Esophagus muscularis mucosa (tissue), 4 donors: ENCODE measurements around the gene CELF2. TPM values are rescaled to one million over a fixed set of nuclear protein-coding genes. Genes with fewer than 3 reads are reported as not detected.

Source experiments
- DNase-seq: peaks from one replicate; pipeline ENCODE4 v3.0.0-alpha.2; 2017; ENCODE audit errors: extremely low spot score
- H3K27ac ChIP-seq, 4 donors: fragments of 200-600 bp; sonication (generic); replicated peaks in 1 of 4; 1 replicate in 3 of 4; 2 replicates in 1 of 4; pipeline ENCODE4 v1.5.1; 2016 to 2019; ENCODE audit warnings: mild to moderate bottlenecking in 1 of 4
- H3K27me3 ChIP-seq, 4 donors: fragments of 200-600 bp; sonication (generic); one replicate each; pipeline versions ENCODE4 v1.5.1 to v1.6.0; 2016 to 2019
- H3K36me3 ChIP-seq, 4 donors: fragments of 200-600 bp; sonication (generic); one replicate each; pipeline ENCODE4 v1.5.1; 2016 to 2019
- H3K4me1 ChIP-seq, 4 donors: fragments of 200-600 bp; sonication (generic); one replicate each; pipeline ENCODE4 v1.5.1; 2016 to 2019
- H3K4me3 ChIP-seq, 4 donors: fragments of 200-600 bp; sonication (generic); 1 replicate in 2 of 4; 2 replicates in 2 of 4; pipeline ENCODE4 v1.5.1; 2016 to 2019; ENCODE audit warnings: mild to moderate bottlenecking in 4 of 4, moderate library complexity in 1 of 4
- H3K9me3 ChIP-seq, 4 donors: fragments of 200-600 bp; sonication (generic); 1 replicate in 3 of 4; 2 replicates in 1 of 4; pipeline ENCODE4 v1.5.1; 2016 to 2019
- EP300 ChIP-seq: sonication (generic); formaldehyde crosslinking; IDR thresholded peaks from one replicate; pipeline ENCODE4 v1.6.1; 2017; ENCODE audit warnings: antibody characterized with exemption
- POLR2A ChIP-seq: fragments of 450-650 bp; IDR thresholded peaks from one replicate; pipeline ENCODE4 v1.6.1; 2017; ENCODE audit warnings: antibody characterized with exemption, moderate library complexity, mild to moderate bottlenecking, low read depth
- POLR2AphosphoS5 ChIP-seq, 2 donors: sonication (generic); formaldehyde crosslinking; IDR thresholded peaks; one replicate each; pipeline ENCODE4 v1.6.1; 2017; ENCODE audit warnings: antibody characterized with exemption in 2 of 2
- WGBS: methylation state at CpG from one replicate; pipeline ENCODE4 v1.1.5; 2018; 5-methylcytosine and 5-hydroxymethylcytosine counted together
- intact Hi-C: fragments of 100-400 bp; cut with DNase I; formaldehyde crosslinking; loops from one replicate; pipeline ENCODE4 v1.15.1; 2023
- total RNA-seq, 4 donors: library from RNA; depleted of rRNA; stranded (reverse); fragments of >200 nt; gene quantifications; one replicate each; pipeline versions ENCODE4 v1.1.0 to v1.2.1, GENCODE V29; 2016
- TF ChIP-seq, protein P1 (sequence below), 3 experiments: fragments of 200-600 bp in 2 of 3; fragments of 450-650 bp in 1 of 3; sonication (generic) in 2 of 3; IDR thresholded peaks; one replicate each; pipeline ENCODE4 v1.5.1; 2017 to 2019; ENCODE audit warnings: antibody characterized with exemption in 3 of 3, mild to moderate bottlenecking in 2 of 3, moderate library complexity in 1 of 3

CELF2 gene
- total RNA-seq, 4 donors from 2014 or later: 81.8 to 128 (median 104) TPM

DNA sequence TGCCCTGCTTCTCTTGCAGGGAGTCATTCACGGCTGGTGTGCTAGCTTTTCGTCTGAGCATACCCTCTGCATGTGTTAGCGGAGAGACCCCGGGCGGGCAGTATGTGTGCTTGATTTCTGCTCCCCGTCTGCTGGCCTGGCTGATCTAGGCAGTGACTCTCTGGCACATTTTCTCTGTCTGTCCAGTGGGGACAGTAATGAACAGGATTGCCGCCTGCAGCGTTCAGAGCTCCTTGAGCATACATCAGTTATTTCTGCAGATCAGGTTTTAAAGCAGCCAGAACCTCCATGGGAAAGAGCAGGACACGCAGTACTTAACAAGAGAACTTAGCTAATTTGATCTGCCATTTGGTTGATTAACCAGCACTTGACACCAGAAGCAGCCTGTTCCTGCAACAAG, 242.5 kb downstream of the CELF2 start:
- Histone ChIP-seq H3K9me3 (no peaks in the 10 kb centered on the region), H3K27ac (no peak overlapping the region), H3K4me3 (no peak overlapping the region), H3K4me1 (peaks cover 38 to 75% (median 61%) of the 10 kb centered on the region in 4 donors), H3K27me3 (no peaks in the 10 kb centered on the region), H3K36me3 (peaks cover 10 to 39% (median 35%) of the 10 kb centered on the region in 4 donors)
- DNase-seq: no peak
- intact Hi-C loops: loop anchor here (10.0 kb wide), 1 partner anchor 215 kb away; no protein-coding TSS in a partner anchor
- 70% methylated on average over 9 of the region's 9 CpGs for WGBS
- TF ChIP-seq POLR2A (no peak), POLR2AphosphoS5 (IDR thresholded peaks at IDR 0.05) (no peak), EP300 (no peak)
- TF ChIP-seq, protein P1, sequence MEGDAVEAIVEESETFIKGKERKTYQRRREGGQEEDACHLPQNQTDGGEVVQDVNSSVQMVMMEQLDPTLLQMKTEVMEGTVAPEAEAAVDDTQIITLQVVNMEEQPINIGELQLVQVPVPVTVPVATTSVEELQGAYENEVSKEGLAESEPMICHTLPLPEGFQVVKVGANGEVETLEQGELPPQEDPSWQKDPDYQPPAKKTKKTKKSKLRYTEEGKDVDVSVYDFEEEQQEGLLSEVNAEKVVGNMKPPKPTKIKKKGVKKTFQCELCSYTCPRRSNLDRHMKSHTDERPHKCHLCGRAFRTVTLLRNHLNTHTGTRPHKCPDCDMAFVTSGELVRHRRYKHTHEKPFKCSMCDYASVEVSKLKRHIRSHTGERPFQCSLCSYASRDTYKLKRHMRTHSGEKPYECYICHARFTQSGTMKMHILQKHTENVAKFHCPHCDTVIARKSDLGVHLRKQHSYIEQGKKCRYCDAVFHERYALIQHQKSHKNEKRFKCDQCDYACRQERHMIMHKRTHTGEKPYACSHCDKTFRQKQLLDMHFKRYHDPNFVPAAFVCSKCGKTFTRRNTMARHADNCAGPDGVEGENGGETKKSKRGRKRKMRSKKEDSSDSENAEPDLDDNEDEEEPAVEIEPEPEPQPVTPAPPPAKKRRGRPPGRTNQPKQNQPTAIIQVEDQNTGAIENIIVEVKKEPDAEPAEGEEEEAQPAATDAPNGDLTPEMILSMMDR (IDR thresholded peaks at IDR 0.05): no peak

DNA sequence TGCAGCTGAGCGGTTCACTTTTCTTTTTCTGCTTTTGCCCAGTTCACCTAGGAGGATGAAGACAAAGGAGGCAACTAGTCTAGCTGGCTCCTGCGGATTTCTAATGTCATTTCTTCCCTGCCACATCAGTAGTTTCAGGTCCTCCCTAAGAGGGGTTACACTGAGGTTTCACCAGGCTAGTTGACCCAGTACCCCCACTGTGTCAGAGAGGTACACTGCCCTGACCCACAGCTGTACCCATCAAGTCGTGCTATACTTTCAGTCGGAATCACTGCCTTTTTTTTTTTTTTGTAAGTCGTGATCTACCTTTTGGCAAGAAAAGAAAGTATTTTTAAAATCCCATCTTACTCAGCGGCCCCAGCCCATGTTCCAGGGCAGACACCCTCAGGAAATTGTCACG, 243.5 kb downstream of the CELF2 start:
- intact Hi-C loops: loop anchor here (10.0 kb wide), 1 partner anchor 216 kb away; no protein-coding TSS in a partner anchor
- no peaks in the 10 kb centered on the region for H3K27me3 ChIP-seq
- no peak for DNase-seq
- TF ChIP-seq EP300 (no peak), POLR2A (no peak), POLR2AphosphoS5 (IDR thresholded peaks at IDR 0.05) (no peak)
- TF ChIP-seq, protein P1 (IDR thresholded peaks at IDR 0.05): no peak
- H3K4me1 ChIP-seq: peaks cover 30 to 72% (median 58%) of the 10 kb centered on the region in 4 donors
- peak overlapping the region; percentile 31 to 50 (median 46) for H3K27ac ChIP-seq
- peaks cover 7 to 35% (median 32%) of the 10 kb centered on the region in 4 donors for H3K36me3 ChIP-seq
- no peak overlapping the region for H3K4me3 ChIP-seq
- H3K9me3 ChIP-seq: no peaks in the 10 kb centered on the region
- WGBS: 79% methylated on average over 7 of the region's 7 CpGs

DNA sequence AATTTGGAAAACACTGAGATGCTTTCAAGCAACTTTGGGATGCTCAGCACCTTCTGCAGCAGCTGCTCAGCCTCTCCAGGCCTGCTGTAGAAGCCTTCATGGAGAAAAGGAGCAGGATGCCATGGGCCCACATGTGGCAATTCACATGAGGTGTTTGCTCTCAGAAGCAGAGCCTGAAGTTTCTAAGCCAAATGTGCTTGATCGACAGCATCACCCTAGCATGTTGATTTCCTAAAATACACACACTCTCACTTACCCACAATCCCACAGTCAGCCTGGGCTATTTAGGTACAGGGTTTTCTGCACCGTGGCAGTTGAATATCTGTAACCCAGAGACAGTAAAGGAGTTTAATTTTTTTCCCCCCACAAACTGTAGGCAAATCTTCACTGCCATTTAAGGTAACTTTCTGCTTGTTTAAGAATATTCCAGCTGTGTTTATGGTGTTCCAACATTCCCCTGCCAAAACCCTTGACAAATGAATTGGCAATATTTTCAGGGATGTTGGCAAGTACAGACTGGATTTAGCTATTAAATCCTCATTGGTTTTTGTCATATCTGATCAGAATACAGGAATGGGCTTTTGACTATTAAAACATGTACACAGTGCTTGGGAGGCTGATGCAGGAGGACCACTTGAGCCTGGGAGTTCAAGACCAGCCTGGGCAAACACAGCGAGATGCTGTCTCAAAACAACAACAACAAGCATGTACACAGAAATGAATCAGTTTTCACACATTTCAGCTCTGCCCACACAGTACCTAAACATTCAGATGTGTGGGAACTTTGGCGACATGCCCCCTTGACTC, 244.2 kb downstream of the CELF2 start:
- no peak overlapping the region for H3K4me3 ChIP-seq
- H3K4me1 ChIP-seq: peaks cover 27 to 66% (median 55%) of the 10 kb centered on the region in 4 donors
- H3K9me3 ChIP-seq: no peaks in the 10 kb centered on the region
- H3K27me3 ChIP-seq: no peaks in the 10 kb centered on the region
- peaks cover 7 to 39% (median 34%) of the 10 kb centered on the region in 4 donors for H3K36me3 ChIP-seq
- no peak for DNase-seq
- intact Hi-C loops: loop anchor here (10.0 kb wide), 1 partner anchor 217 kb away; no protein-coding TSS in a partner anchor
- TF ChIP-seq POLR2AphosphoS5 (IDR thresholded peaks at IDR 0.05): peak; percentile 15 to 49
- TF ChIP-seq, protein P1 (IDR thresholded peaks at IDR 0.05): no peak
- TF ChIP-seq EP300: no peak
- no peak for TF ChIP-seq POLR2A
- 61% methylated on average over 4 of the region's 4 CpGs for WGBS
- H3K27ac ChIP-seq: peak overlapping the region; percentile 31 to 50 (median 46)

DNA sequence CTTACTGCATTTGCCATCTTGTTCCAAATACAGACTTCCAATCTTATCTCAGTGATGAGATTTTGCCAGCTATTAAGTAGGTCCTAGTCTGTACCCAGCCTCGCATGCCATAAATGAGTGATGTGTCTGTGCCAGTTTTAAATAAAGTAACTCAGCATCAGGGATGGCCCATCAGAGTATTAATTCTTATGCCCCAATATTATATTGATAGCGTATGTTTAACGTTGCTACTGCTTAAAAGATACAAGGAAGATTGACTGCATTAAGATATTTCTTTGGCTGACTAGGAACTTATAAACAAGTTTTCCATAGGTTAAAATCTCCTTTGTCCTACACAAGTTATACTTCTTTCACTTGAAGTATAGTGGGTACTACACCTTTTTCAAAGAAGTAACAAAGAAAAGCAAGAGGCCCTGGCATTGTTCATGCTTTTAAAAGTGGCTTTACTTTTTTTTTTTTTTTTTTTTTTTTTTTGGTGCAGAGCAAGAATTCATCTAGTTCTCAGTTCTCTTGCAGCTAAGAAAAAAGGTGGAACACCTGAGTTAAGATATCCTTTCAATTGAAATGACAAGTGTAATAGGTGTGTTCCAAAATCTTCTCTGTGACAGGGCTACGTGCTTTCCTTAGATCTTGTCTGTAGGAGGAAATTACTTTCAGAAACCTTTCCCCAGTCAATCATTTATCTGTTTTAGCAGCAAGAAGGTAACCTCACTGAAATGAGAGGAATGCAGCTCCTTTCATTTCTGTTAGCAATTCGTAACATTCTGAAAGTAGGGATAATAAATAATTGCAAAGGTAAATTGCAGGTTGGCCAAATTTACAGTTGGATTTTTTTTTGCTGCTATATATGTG, 245.0 kb downstream of the CELF2 start:
- peaks cover 22 to 63% (median 51%) of the 10 kb centered on the region in 4 donors for H3K4me1 ChIP-seq
- peaks cover 7 to 43% (median 30%) of the 10 kb centered on the region in 4 donors for H3K36me3 ChIP-seq
- DNase-seq: no peak
- WGBS: 74% methylated on average over 5 of the region's 5 CpGs
- no peaks in the 10 kb centered on the region for H3K9me3 ChIP-seq
- intact Hi-C loops: loop anchor here (10.0 kb wide), 1 partner anchor 218 kb away; no protein-coding TSS in a partner anchor
- no peak for TF ChIP-seq POLR2AphosphoS5 (IDR thresholded peaks at IDR 0.05)
- no peaks in the 10 kb centered on the region for H3K27me3 ChIP-seq
- H3K27ac ChIP-seq: peak overlapping the region in 3 of 4 donors; percentile 23 to 50 (median 47)
- no peak overlapping the region for H3K4me3 ChIP-seq

DNA sequence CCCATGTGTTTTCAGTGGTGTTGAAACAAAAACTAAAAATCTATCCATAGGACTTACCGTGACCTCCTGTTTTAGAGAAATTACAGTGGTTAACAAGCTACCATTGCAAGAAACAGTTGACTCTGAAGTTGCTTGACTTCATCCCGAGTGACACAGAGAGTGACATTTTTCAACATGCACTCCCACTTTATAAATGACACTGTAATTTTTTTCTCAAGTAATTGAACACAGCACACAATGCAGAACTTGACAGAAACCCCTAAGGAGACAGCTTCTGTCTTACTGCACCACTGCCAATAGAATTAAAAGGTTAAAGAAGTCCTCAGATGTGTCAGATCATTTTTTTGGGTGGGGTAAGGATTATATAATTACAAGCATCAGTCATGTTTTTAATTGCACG, 246.1 kb downstream of the CELF2 start:
- H3K36me3 ChIP-seq: peaks cover 2 to 41% (median 21%) of the 10 kb centered on the region in 4 donors

More for the DNA sequence above, 246.1 kb downstream of the CELF2 start:
- Histone ChIP-seq H3K9me3 (no peaks in the 10 kb centered on the region), H3K27ac (no peak overlapping the region), H3K4me1 (peaks cover 22 to 71% (median 58%) of the 10 kb centered on the region in 4 donors), H3K27me3 (no peaks in the 10 kb centered on the region), H3K4me3 (no peak overlapping the region)
- intact Hi-C loops: loop anchor here (10.0 kb wide), 1 partner anchor 219 kb away; no protein-coding TSS in a partner anchor
- no peak for DNase-seq
- 74% methylated on average over 3 of the region's 3 CpGs for WGBS
- TF ChIP-seq EP300 (no peak), POLR2A (no peak), POLR2AphosphoS5 (IDR thresholded peaks at IDR 0.05) (no peak)
- TF ChIP-seq, protein P1 (IDR thresholded peaks at IDR 0.05): no peak
